Stimulated activated CD8-positive, alpha-beta memory T cell treated with anti-CD3 and anti-CD28 coated beads, Interleukin-15, amount 100 ng/mL, for 1 hour (primary cell): ENCODE results near the gene CDKL4.
"Not testable (repeated sequence)": the region's sequence is repeated elsewhere in the genome, so short reads cannot be mapped to it uniquely, and the experiment has no call there.

ENCODE experiments used
- DNase-seq: peaks from one replicate; pipeline ENCODE4 v3.0.0-alpha.2; 2020; ENCODE audit warnings: low read depth

Gene CDKL4

GRCh38 chr2:39243469-39244123 is at the start of gene CDKL4:
Gene CDKL4, minus strand, starts transcription at chr2:39243970.
- no peak for DNase-seq

DNA sequence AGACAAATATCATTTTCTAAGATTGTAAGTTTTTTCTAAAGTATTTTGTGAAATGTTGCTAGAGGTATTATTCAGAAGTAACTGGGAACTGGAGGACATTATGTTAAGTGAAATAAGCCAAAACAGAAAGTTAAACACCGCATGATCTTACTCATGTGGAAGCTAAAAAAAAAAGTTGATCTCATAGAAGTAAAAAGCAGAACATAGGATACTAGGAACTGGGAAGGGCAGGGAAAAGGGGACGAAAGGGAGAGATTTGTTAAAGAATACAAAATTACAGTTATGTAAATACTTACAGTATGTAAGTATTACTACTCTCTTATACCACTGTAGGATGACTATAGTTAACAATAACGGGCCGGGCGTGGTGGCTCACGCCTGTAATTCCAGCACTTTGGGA is 46.7 kb upstream of the CDKL4 start:
- no peak for DNase-seq

- DNase-seq: no peak
Observed at GRCh38 chr2:39289609-39290008, 45.8 kb upstream of the CDKL4 start.

- DNase-seq: no peak
Observed at GRCh38 chr2:39283561-39283960, 39.8 kb upstream of the CDKL4 start.

GRCh38 chr2:39281391-39281790 is 37.6 kb upstream of the CDKL4 start:
- DNase-seq: no peak

DNA sequence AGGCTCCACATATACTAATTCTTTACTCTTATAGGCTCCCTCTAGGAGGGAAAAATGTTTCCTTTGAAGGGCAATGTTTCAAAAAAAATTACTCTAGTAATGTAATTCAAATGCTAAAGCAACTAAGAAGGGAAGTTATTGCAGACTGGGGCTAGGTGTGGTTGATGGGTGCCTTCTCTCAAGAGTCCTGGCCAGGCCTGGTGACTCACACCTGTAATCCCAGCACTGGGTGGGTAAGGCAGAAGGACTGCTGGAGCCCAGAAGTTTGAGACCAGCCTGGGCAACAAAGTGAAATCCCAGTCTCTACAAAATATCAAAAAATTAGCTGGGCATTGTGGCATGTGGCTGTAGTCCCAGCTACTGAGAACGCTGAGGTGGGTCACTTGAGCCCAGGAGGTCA is 31.2 kb upstream of the CDKL4 start:
- no peak for DNase-seq

GRCh38 chr2:39269941-39270340 is 26.2 kb upstream of the CDKL4 start:
- DNase-seq: no peak

DNA sequence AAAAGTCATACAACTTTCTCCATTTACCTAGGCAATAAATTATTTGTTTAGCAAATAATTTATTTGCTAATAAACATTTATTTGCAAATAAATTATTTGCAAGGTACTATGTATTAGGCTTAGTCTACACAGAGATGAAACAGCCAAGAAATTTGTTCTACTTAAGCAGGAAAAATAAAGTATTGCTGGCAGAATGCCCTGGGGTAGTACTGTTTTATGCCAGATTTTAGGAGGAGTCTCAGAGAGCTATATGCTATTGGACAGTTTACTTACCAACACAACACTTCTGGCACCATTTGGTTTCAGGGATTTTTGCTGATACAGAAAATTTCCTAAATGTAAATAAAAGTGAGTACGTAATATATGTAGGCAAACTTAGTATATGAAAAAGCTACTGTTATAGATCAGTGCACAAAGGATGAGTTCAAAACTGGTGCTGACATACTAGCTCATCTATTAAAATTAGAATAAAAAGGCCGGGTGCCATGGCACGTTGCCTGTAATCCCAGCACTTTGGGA is 23.2 kb upstream of the CDKL4 start:
- no peak for DNase-seq

- DNase-seq: no peak
Observed at GRCh38 chr2:39266139-39266805, 22.5 kb upstream of the CDKL4 start.

DNA sequence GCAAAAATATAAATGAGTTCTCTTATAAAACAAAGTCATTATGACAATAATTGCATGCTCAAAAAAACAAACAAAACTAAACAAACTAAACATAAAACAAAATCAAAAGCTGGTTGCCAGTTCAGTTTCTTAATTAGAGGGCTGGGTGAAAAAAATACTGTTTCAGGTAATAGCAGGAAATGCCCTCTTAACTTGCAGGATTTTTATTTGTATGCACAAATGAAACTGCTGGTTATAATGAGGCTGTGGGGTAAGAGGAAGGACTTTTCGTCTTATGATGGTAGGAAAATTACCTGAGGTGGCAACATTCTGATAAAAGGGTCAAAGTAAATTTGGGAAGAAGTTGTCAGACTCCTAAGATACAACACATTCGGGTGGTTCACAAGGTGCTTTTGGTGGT is 21.5 kb upstream of the CDKL4 start:
- DNase-seq: no peak

DNA sequence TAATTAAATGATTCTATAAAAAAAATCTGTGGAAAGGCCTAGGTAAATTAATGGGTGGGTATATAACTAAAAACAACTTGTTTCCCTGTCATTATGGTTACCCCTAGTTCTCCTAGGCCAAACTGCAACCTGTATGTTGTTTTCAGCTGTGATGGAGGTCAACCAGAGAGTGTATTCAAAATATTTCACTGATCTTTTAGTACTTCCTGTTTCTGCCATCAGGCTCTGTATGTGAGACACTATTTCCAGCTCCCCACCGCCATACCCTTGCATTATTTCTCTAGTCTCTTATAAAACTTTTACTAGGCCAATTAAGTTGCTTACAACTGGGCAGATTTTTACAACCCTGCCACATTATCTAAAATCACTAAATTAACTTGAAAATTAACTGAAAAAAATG is 21.0 kb upstream of the CDKL4 start:
- no peak for DNase-seq

DNA sequence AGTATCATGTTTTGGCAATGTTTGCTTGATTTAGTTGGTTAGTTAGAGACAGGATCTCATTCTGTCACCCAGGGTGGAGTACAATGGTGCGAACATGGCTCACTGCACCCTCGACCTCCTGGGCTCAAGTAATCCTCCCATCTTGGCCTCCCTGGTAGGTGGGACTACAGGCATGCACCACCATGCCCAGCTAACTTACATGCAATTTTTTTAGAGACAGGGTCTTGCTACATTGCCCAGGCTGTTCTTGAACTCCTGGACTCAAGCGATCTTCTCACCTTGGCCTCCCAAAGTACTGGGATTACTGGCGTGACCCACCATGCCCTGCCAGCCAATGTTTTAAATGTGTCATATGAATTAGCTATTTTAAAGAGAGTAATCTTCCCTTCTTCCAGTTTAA is 16.3 kb upstream of the CDKL4 start:
- DNase-seq: no peak

- DNase-seq: no peak
Observed at GRCh38 chr2:39256040-39256439, 12.3 kb upstream of the CDKL4 start.

- DNase-seq: no peak
Observed at GRCh38 chr2:39252888-39253518, 9.2 kb upstream of the CDKL4 start.

DNA sequence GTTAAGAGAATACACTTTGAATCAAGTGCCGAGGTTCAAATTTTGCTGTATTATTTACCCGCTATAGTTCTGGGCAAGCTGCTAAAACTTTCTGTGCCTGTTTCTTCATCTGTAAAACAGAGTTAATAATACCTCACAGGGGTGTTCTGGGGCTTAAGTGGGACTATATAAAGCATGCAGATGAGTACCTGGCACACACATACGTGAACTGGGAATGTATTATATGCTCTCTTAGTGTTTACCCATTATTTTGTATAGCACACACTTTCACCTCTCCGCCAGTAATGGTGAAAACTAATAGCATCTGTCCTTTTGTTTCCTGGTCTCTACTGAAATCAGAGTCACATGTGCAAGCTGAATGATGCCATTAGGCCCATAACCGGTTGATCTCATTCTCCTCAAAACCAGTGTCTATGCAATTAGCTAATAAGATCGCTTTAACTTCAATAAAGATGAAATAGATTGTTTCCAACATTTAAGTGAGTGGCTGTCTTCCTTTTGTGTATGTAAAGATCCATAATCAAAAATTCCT is 3.8 kb upstream of the CDKL4 start:
- DNase-seq: no peak

- no peak for DNase-seq
Observed at GRCh38 chr2:39246382-39246980, 2.7 kb upstream of the CDKL4 start.

- DNase-seq: not testable (repeated sequence)
Observed at GRCh38 chr2:39244963-39245625, 1.3 kb upstream of the CDKL4 start.

DNA sequence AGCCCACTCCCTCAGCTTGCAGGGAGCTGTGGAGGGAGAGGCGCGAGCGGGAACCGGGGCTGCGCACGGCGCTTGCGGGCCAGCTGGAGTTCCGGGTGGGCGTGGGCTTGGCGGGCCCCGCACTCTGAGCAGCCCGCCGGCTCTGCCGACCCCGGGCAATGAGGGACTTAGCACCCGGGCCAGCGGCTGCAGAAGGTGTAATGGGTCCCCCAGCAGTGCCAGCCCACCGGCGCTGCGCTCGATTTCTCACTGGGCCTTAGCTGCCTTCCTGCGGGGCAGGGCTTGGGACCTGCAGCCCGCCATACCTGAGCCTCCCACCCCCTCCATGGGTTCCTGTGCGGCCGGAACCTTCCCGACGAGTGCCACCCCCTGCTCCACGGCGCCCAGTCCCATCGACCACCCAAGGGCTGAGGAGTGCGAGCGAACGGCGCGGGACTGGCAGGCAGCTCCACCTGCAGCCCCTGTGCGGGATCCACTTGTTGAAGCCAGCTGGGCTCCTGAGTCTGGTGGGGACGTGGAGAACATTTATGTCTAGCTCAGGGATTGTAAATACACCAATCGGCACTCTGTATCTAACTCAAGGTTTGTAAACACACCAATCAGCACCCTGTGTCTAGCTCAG is 582 bp upstream of the CDKL4 start:
- DNase-seq: not testable (repeated sequence)

GRCh38 chr2:39241588-39241987 is 2.2 kb downstream of the CDKL4 start:
- DNase-seq: no peak

- DNase-seq: no peak
Observed at GRCh38 chr2:39240758-39241157, 3.0 kb downstream of the CDKL4 start.

DNA sequence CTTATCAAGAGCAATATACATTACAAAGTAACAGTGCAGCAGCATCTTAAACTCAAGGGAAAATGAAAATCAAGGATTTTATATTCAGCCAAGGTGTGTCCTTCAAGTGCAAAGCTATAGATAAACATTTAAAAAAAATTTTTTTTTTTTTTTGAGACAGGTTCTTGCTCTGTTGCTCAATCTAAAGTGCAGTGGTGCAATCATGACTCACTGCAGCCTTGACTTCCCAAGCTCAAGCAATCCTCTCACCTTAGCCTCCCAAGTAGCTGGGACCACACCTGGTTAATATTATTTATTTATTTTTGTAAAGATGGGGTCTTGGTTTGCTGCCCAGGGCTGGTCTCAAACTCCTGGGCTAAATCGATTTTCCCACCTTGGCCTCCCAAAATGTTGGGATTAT is 9.0 kb downstream of the CDKL4 start:
- DNase-seq: no peak

- no peak for DNase-seq
Observed at GRCh38 chr2:39232141-39232540, 11.6 kb downstream of the CDKL4 start.
